SK-N-SH treated with all-trans-retinoic acid at 6 μM for 48 hours (cell line): Measurements from ENCODE around the gene ZNF423.

Source experiments
- ATAC-seq: fragments of 200-7000 bp; cut with Tn5 transposase; 3 replicates; pipeline ENCODE4 v1.9.1; 2020; ENCODE audit warnings: mild to moderate bottlenecking, moderate library complexity
- BACH2 ChIP-seq: fragments of 250-450 bp; sonication (Bioruptor Pico); IDR thresholded peaks from 2 replicates; pipeline ENCODE4 v1.9.0; 2021; ENCODE audit warnings: mild to moderate bottlenecking, borderline replicate concordance
- CSRNP3 ChIP-seq: fragments of 250-450 bp; sonication (Bioruptor Pico); IDR thresholded peaks from 2 replicates; pipeline ENCODE4 v1.5.1; 2021; ENCODE audit warnings: mild to moderate bottlenecking, moderate library complexity
- ESRRG ChIP-seq: fragments of 250-450 bp; sonication (Bioruptor Pico); IDR thresholded peaks from 2 replicates; pipeline ENCODE4 v1.6.1; 2021; ENCODE audit warnings: mild to moderate bottlenecking
- ISL1 ChIP-seq: fragments of 250-450 bp; sonication (Bioruptor Pico); IDR thresholded peaks from 2 replicates; pipeline ENCODE4 v2.1.2; 2022; ENCODE audit warnings: mild to moderate bottlenecking, moderate library complexity
- OSR1 ChIP-seq: fragments of 250-450 bp; sonication (Bioruptor Pico); IDR thresholded peaks from 2 replicates; pipeline ENCODE4 v1.8.0; 2022; ENCODE audit warnings: moderate library complexity, mild to moderate bottlenecking, inconsistent platforms
- PATZ1 ChIP-seq: fragments of 250-450 bp; sonication (Bioruptor Pico); IDR thresholded peaks from 2 replicates; pipeline ENCODE4 v1.8.0; 2020; ENCODE audit warnings: mild to moderate bottlenecking, moderate library complexity, borderline replicate concordance
- POU6F1 ChIP-seq: fragments of 250-450 bp; sonication (Bioruptor Pico); IDR thresholded peaks from 2 replicates; pipeline ENCODE4 v1.8.0; 2021; ENCODE audit warnings: low read depth, mild to moderate bottlenecking, moderate library complexity, borderline replicate concordance
- PPARA ChIP-seq: fragments of 250-450 bp; sonication (Bioruptor Pico); IDR thresholded peaks from 2 replicates; pipeline ENCODE4 v1.5.0; 2020; ENCODE audit warnings: mild to moderate bottlenecking, borderline replicate concordance
- RARB ChIP-seq: fragments of 250-450 bp; sonication (Bioruptor Pico); IDR thresholded peaks from 2 replicates; pipeline ENCODE4 v1.8.0; 2021; ENCODE audit warnings: mild to moderate bottlenecking, moderate library complexity
- SNAI2 ChIP-seq: fragments of 250-450 bp; sonication (Bioruptor Pico); IDR thresholded peaks from 2 replicates; pipeline ENCODE4 v1.5.0; 2020; ENCODE audit warnings: mild to moderate bottlenecking, moderate library complexity
- TCF4 ChIP-seq: fragments of 250-450 bp; sonication (Bioruptor Pico); IDR thresholded peaks from 2 replicates; pipeline ENCODE4 v1.8.0; 2021; ENCODE audit warnings: mild to moderate bottlenecking, moderate library complexity, borderline replicate concordance
- TSHZ2 ChIP-seq: fragments of 250-450 bp; sonication (Bioruptor Pico); IDR thresholded peaks from 2 replicates; pipeline ENCODE4 v1.5.0; 2020; ENCODE audit warnings: mild to moderate bottlenecking, moderate library complexity
- ZFP3 ChIP-seq: fragments of 250-450 bp; sonication (Bioruptor Pico); IDR thresholded peaks from 2 replicates; pipeline ENCODE4 v1.5.0; 2020; ENCODE audit warnings: mild to moderate bottlenecking, moderate library complexity
- ZFP30 ChIP-seq: fragments of 450-650 bp; formaldehyde crosslinking; IDR thresholded peaks from 2 replicates; pipeline ENCODE4 v1.5.0; 2022; ENCODE audit warnings: mild to moderate bottlenecking, moderate library complexity
- ZNF565 ChIP-seq: fragments of 450-650 bp; formaldehyde crosslinking; conservative IDR thresholded peaks from 2 replicates; pipeline ENCODE4 v1.5.0; 2020; ENCODE audit warnings: low read depth, mild to moderate bottlenecking, moderate library complexity
- ZNF70 ChIP-seq: fragments of 450-650 bp; formaldehyde crosslinking; IDR thresholded peaks from 2 replicates; pipeline ENCODE4 v1.5.0; 2020; ENCODE audit warnings: mild to moderate bottlenecking, moderate library complexity
- ZNF8 ChIP-seq: fragments of 450-650 bp; formaldehyde crosslinking; IDR thresholded peaks from 2 replicates; pipeline ENCODE4 v1.5.0; 2020; ENCODE audit warnings: mild to moderate bottlenecking, moderate library complexity

Gene ZNF423

GRCh38 chr16:49499869-49500610, 355.9 kb downstream of the ZNF423 start (continued):
- no peak for TF ChIP-seq PATZ1 (CRISPR knock-in tag)
- TF ChIP-seq ESRRG = no peak
- no peak for TF ChIP-seq CSRNP3 (CRISPR knock-in tag)
- TF ChIP-seq POU6F1 (CRISPR knock-in tag) = no peak
- TF ChIP-seq ISL1 (CRISPR knock-in tag) = no peak
- no peak for TF ChIP-seq PPARA (CRISPR knock-in tag)
- no peak for TF ChIP-seq SNAI2 (CRISPR knock-in tag)

- no peak for TF ChIP-seq TSHZ2 (CRISPR knock-in tag)
- TF ChIP-seq SNAI2 (CRISPR knock-in tag) = no peak
- no peak for TF ChIP-seq ZNF565
- no peak for TF ChIP-seq ZNF8 (CRISPR knock-in tag)
- TF ChIP-seq ZFP3 = no peak
- TF ChIP-seq ZNF70 = no peak
- TF ChIP-seq BACH2 (CRISPR knock-in tag) = no peak
- TF ChIP-seq TCF4 = no peak
- ATAC-seq = no peak
Observed at GRCh38 chr16:49499414-49499785, 356.5 kb downstream of the ZNF423 start.

GRCh38 chr16:49498666-49499413, 357.1 kb downstream of the ZNF423 start:
- no peak for ATAC-seq
- TF ChIP-seq ZNF70 (no peak), OSR1 (no peak), ESRRG (no peak), BACH2 (CRISPR knock-in tag) (no peak), ZFP30 (no peak), RARB (CRISPR knock-in tag) (no peak)

- TF ChIP-seq ZNF565 (no peak), TSHZ2 (CRISPR knock-in tag) (no peak)
- no peak for ATAC-seq
Observed at GRCh38 chr16:49498264-49498663, 357.6 kb downstream of the ZNF423 start.
